Calu3 (cell line): ENCODE results near the gene AMBP. TPM values are rescaled to one million over a fixed set of nuclear protein-coding genes. Genes with fewer than 3 reads are reported as not detected.

Source experiments
- BruUV-seq: library from RNA; stranded (reverse); fragments of 400-500 nt; replicated peaks from 2 replicates; lab custom pipeline; 2021; lab: Mats Ljungman, UMichigan
- CTCF ChIA-PET: fragments of 300-600 bp; sonication (Branson Sonifier 250); formaldehyde crosslinking; loops from one replicate; lab custom pipeline; 2022; ENCODE audit warnings: antibody characterized with exemption; lab: Charles Lee
- DNase-seq: peaks from one replicate; pipeline ENCODE4 v3.0.0; 2022
- H3K27ac Mint-ChIP-seq: one replicate; pipeline ENCODE4 v1.8.0; 2022; ENCODE audit warnings: mixed read lengths; ENCODE audit not compliant: unreplicated experiment
- H3K27me3 Mint-ChIP-seq: one replicate; pipeline ENCODE4 v1.8.0; 2022; ENCODE audit warnings: mixed read lengths; ENCODE audit not compliant: unreplicated experiment
- H3K36me3 Mint-ChIP-seq: one replicate; pipeline ENCODE4 v1.8.0; 2022; ENCODE audit warnings: mild to moderate bottlenecking, moderate library complexity, mixed read lengths; ENCODE audit not compliant: insufficient read depth, unreplicated experiment
- H3K4me1 Mint-ChIP-seq: one replicate; pipeline ENCODE4 v1.8.0; 2022; ENCODE audit warnings: mild to moderate bottlenecking, low read depth, mixed read lengths; ENCODE audit not compliant: unreplicated experiment
- H3K4me3 Mint-ChIP-seq: one replicate; pipeline ENCODE4 v1.8.0; 2022; ENCODE audit warnings: mild to moderate bottlenecking, low read depth, moderate library complexity, mixed read lengths; ENCODE audit not compliant: unreplicated experiment
- H3K9me3 Mint-ChIP-seq: one replicate; pipeline ENCODE4 v1.8.0; 2022; ENCODE audit warnings: low read depth, mixed read lengths; ENCODE audit not compliant: unreplicated experiment
- intact Hi-C: fragments of 100-400 bp; cut with micrococcal nuclease; formaldehyde crosslinking; loops from one replicate; pipeline ENCODE4 v1.10.0; 2022; ENCODE audit not compliant: unreplicated experiment
- total RNA-seq: library from RNA; stranded (reverse); gene quantifications from 2 replicates; pipeline ENCODE4 v1.2.3, GENCODE V29; 2022
- TF ChIP-seq, protein P1 (sequence below): fragments of 200-600 bp; IDR thresholded peaks from one replicate; pipeline ENCODE4 v1.8.0; 2022; ENCODE audit warnings: antibody characterized with exemption; ENCODE audit not compliant: unreplicated experiment

Gene AMBP
- total RNA-seq, 1 experiment from 2014 or later = 2.7 TPM

DNA sequence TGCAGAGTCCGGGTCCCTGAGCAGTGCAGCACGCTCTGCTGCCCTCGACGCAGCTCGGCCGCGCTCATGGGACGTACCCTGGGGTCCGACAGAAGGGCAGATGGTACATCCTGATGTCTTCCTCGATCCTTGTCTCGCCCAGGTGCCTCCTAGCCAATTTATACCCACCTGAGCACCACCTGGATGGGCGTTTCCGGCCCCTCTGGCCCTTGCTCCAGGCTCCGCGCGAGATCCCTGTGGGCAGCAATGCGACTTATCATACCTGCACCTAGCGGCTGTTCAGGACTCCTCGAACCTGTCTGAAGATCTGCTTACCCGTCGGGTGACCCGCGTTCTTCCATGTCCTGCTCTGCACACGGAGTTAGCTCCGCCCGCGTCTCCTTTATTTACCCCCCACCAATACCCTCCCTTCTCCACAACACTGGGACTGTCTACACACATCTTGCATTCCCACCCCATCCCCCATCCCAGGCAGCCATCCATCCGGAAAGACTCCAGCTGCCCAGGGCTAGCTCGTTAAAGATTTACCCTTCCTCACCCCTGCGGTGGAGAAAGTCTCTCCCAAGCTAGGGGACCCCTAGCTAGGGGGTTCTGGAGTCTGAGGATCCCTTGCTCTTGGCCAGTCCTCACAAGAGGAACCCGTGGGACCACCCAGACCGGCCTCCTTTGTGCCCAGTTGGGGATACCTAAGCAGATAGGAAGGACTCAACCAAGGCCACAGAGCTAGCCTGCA, 21.0 kb upstream of the AMBP start, which contains the start of gene KIF12:
Gene KIF12 (minus strand): TSS at position 357 of the 733 bp plus-strand sequence. CDS start 16 bp downstream, at position 341.
- no TSS peak for BruUV-seq
- peaks cover 27% of the 10 kb centered on the region for H3K36me3 Mint-ChIP-seq
- no peaks in the 10 kb centered on the region for H3K27me3 Mint-ChIP-seq
- TF ChIP-seq, protein P1, sequence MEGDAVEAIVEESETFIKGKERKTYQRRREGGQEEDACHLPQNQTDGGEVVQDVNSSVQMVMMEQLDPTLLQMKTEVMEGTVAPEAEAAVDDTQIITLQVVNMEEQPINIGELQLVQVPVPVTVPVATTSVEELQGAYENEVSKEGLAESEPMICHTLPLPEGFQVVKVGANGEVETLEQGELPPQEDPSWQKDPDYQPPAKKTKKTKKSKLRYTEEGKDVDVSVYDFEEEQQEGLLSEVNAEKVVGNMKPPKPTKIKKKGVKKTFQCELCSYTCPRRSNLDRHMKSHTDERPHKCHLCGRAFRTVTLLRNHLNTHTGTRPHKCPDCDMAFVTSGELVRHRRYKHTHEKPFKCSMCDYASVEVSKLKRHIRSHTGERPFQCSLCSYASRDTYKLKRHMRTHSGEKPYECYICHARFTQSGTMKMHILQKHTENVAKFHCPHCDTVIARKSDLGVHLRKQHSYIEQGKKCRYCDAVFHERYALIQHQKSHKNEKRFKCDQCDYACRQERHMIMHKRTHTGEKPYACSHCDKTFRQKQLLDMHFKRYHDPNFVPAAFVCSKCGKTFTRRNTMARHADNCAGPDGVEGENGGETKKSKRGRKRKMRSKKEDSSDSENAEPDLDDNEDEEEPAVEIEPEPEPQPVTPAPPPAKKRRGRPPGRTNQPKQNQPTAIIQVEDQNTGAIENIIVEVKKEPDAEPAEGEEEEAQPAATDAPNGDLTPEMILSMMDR = no peak
- CTCF ChIA-PET = interaction anchor here (1.3 to 1.8 kb wide), 3 partner anchors 9 to 19 kb away, joined by 6 to 15 read pairs (median 14); no protein-coding TSS in a partner anchor
- peak within 1 kb of the TSS; percentile 76 for H3K27ac Mint-ChIP-seq
- DNase-seq = peak; percentile 82
- H3K9me3 Mint-ChIP-seq = peaks cover 5% of the 10 kb centered on the region
- peaks cover 26% of the 10 kb centered on the region for H3K4me1 Mint-ChIP-seq
- peak within 1 kb of the TSS; percentile 81 for H3K4me3 Mint-ChIP-seq
- intact Hi-C loops = no loop called here

- TF ChIP-seq, protein P1 = no peak
- BruUV-seq = no TSS peak
- Mint-ChIP-seq H3K4me1 (peaks cover 26% of the 10 kb centered on the region), H3K36me3 (peaks cover 27% of the 10 kb centered on the region), H3K27ac (peak overlapping the region; percentile 76), H3K9me3 (peaks cover 5% of the 10 kb centered on the region), H3K4me3 (peak overlapping the region; percentile 81), H3K27me3 (no peaks in the 10 kb centered on the region)
- peak; percentile 80 for DNase-seq
- CTCF ChIA-PET = interaction anchor here (1.3 to 1.8 kb wide), 2 partner anchors 10 to 16 kb away, joined by 14 to 15 read pairs; no protein-coding TSS in a partner anchor
- intact Hi-C loops = no loop called here
Observed at GRCh38 chr9:114098021-114098935, 20.2 kb upstream of the AMBP start.

DNA sequence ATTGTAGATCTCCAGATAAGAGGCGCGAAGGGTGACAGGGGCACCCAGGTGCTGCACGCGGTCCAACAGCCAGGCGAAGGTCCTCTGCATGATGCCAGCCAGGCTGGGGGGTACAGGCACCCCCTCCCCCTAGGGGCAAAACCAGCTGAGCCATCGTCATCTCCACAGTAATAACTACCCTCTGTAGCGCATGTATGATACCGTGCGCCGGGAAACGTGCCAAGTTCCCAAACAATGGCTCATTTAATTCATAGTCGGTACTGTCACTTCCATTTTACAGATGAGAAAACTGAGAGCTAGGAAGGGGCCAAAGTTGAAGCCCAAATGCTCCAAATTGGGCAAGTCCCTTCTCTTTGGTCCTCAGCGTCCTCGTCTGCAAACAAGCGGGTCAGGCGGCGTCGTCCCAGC, 19.5 kb upstream of the AMBP start:
- H3K9me3 Mint-ChIP-seq = peaks cover 4% of the 10 kb centered on the region
- no peak overlapping the region for H3K27ac Mint-ChIP-seq
- TF ChIP-seq, protein P1 = no peak
- no TSS peak for BruUV-seq
- peaks cover 26% of the 10 kb centered on the region for H3K4me1 Mint-ChIP-seq
- peak overlapping the region; percentile 81 for H3K4me3 Mint-ChIP-seq
- CTCF ChIA-PET = no interaction called here
- no peaks in the 10 kb centered on the region for H3K27me3 Mint-ChIP-seq
- intact Hi-C loops = no loop called here
- peaks cover 27% of the 10 kb centered on the region for H3K36me3 Mint-ChIP-seq
- DNase-seq = peak; percentile 52

DNA sequence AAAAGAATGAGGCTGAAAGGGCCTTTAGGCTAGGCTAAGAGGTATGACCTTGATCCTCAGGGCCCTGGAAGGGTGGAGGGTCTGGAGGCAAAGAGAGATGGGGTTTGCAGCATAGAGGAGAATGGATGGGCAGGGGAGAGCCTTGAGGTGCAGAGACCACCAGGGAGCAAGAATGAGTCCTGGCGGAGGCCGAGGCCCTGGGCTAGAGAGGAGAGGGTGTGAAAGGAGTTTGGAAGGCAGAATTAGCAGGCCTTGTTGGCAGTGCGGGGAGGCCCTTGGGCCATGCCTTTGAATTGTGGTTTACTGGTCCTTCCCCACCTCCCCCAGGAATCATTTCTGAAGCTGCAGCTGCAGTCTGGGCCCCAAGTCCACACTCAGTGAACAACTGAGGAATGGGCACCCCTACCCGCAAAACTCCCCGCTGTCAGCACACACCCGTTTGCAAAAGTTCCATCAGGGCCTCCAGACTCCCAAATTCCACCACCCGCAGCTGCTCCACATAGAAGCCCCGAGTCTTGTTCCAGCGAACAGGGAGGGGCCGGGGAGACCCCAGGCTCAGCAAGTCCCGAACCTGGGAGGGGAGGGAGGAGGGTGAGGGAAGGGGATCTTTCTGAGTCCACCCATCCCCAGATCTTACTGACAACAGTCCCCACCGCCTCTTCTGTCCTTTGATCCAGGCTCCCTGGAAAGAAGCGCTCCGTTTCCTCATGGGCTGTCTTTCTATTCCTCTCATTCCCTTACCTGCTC, 18.9 kb upstream of the AMBP start:
- Mint-ChIP-seq H3K4me3 (peak overlapping the region; percentile 81), H3K27me3 (no peaks in the 10 kb centered on the region), H3K27ac (peak overlapping the region; percentile 28), H3K9me3 (peaks cover 3% of the 10 kb centered on the region), H3K36me3 (peaks cover 27% of the 10 kb centered on the region), H3K4me1 (peaks cover 26% of the 10 kb centered on the region)
- TF ChIP-seq, protein P1 = no peak
- intact Hi-C loops = no loop called here
- CTCF ChIA-PET = no interaction called here
- DNase-seq = no peak
- no TSS peak for BruUV-seq
